SU-DHL-6 (cell line): ENCODE measurements around the gene NAGPA.

Experiments used
- H2AFZ ChIP-seq: fragments of 200-600 bp; sonication (generic); 2 replicates; pipeline ENCODE4 v1.6.1; 2014; ENCODE audit warnings: low read depth, mild to moderate bottlenecking, moderate library complexity, mixed read lengths, antibody characterized with exemption, low read length; ENCODE audit not compliant: severe bottlenecking
- H3F3A ChIP-seq: fragments of 200-600 bp; shearing (Covaris generic); 2 replicates; pipeline ENCODE4 v1.6.0; 2016; ENCODE audit warnings: antibody characterized with exemption, mild to moderate bottlenecking; ENCODE audit not compliant: insufficient read depth
- H3K27ac ChIP-seq: fragments of 200-600 bp; sonication (generic); 2 replicates; pipeline ENCODE4 v1.5.1; 2016; ENCODE audit warnings: low read depth, mild to moderate bottlenecking, low read length, moderate library complexity, mixed read lengths
- H3K27me3 ChIP-seq: fragments of 200-600 bp; sonication (generic), shearing (Covaris generic); 2 replicates; pipeline ENCODE4 v1.6.0; 2014; ENCODE audit warnings: mild to moderate bottlenecking, low read length
- H3K36me3 ChIP-seq: fragments of 200-600 bp; sonication (generic); 2 replicates; pipeline ENCODE4 v1.6.1; 2014; ENCODE audit warnings: mild to moderate bottlenecking, low read length, mixed read lengths
- H3K4me2 ChIP-seq: fragments of 300-600, 200-600 bp; shearing (Covaris generic), sonication (generic); 2 replicates; pipeline ENCODE4 v1.6.0; 2014; ENCODE audit warnings: low read length, low read depth, mild to moderate bottlenecking; ENCODE audit not compliant: poor library complexity, severe bottlenecking
- H3K4me3 ChIP-seq: fragments of 200-600 bp; sonication (generic); 2 replicates; pipeline ENCODE4 v1.5.1; 2014; ENCODE audit warnings: antibody characterized with exemption, low read length, mild to moderate bottlenecking, mixed read lengths; ENCODE audit not compliant: insufficient read depth, poor library complexity, severe bottlenecking
- H3K79me2 ChIP-seq: fragments of 200-600 bp; sonication (generic); 2 replicates; pipeline ENCODE4 v1.6.1; 2014; ENCODE audit warnings: mild to moderate bottlenecking, low read length, moderate library complexity; ENCODE audit not compliant: insufficient read depth
- H3K9ac ChIP-seq: fragments of 200-600 bp; sonication (generic); 2 replicates; pipeline ENCODE4 v1.7.0; 2014; ENCODE audit warnings: mild to moderate bottlenecking, low read length
- H3K9me2 ChIP-seq: fragments of 200-600 bp; sonication (generic); replicated peaks from 2 replicates; pipeline ENCODE4 v1.6.1; 2014; ENCODE audit warnings: low read length; ENCODE audit not compliant: insufficient read depth
- H3K9me3 ChIP-seq: fragments of 200-600 bp; sonication (generic); 2 replicates; pipeline ENCODE4 v1.6.1; 2014; ENCODE audit warnings: low read length, mixed read lengths; ENCODE audit not compliant: insufficient read depth
- H4K20me1 ChIP-seq: fragments of 200-600 bp; sonication (generic); 2 replicates; pipeline ENCODE4 v1.6.1; 2014; ENCODE audit warnings: low read depth, mild to moderate bottlenecking, antibody characterized with exemption, low read length, moderate library complexity, mixed read lengths
- CTCF ChIP-seq: fragments of 200-600 bp; sonication (generic); IDR thresholded peaks from one replicate; pipeline ENCODE4 v1.5.1; 2017; ENCODE audit warnings: antibody characterized with exemption, mild to moderate bottlenecking, low read length, moderate library complexity; ENCODE audit not compliant: insufficient read depth, poor library complexity, severe bottlenecking
- EZH2phosphoT487 ChIP-seq: fragments of 200-600 bp; sonication (generic), shearing (Covaris generic); conservative IDR thresholded peaks from 2 replicates; pipeline ENCODE4 v1.6.1; 2018; ENCODE audit warnings: mild to moderate bottlenecking, antibody characterized with exemption, low read length, moderate library complexity, mixed read lengths

NAGPA gene

GRCh38 chr16:5072334-5073278 is 38.9 kb upstream of the NAGPA start:
- H3K36me3 ChIP-seq = no peaks in the 10 kb centered on the region; the same call in 1 of the 2 replicates
- H3K27ac ChIP-seq = peak overlapping the region; percentile 63
- H3K79me2 ChIP-seq = peaks cover 19% of the 10 kb centered on the region; the same call in 1 of the 2 replicates
- H3K27me3 ChIP-seq = no peaks in the 10 kb centered on the region
- peak overlapping the region; percentile 70 for H3K4me3 ChIP-seq
- no peaks in the 10 kb centered on the region for H3K9me2 ChIP-seq
- H3K9me3 ChIP-seq = no peaks in the 10 kb centered on the region
- H3K9ac ChIP-seq = peak overlapping the region; percentile 75
- H3F3A ChIP-seq = no peaks in the 10 kb centered on the region
- peak overlapping the region; percentile 88 for H3K4me2 ChIP-seq
- H4K20me1 ChIP-seq = no peaks in the 10 kb centered on the region
- H2AFZ ChIP-seq = peak overlapping the region; percentile 99
- TF ChIP-seq EZH2phosphoT487 (no peak), CTCF (no peak)

GRCh38 chr16:5071681-5072333 is 38.1 kb upstream of the NAGPA start, which contains the start of gene ALG1:
Gene ALG1, plus strand, starts transcription at chr16:5071843. Its CDS starts 7 bp downstream, at chr16:5071850.
- H3K9me2 ChIP-seq = no peaks in the 10 kb centered on the region
- H3K79me2 ChIP-seq = peaks cover 19% of the 10 kb centered on the region; the same call in 1 of the 2 replicates
- H3K27me3 ChIP-seq = no peaks in the 10 kb centered on the region
- peak within 1 kb of the TSS; percentile 88 for H3K4me2 ChIP-seq
- peak within 1 kb of the TSS; percentile 99 for H2AFZ ChIP-seq
- peak within 1 kb of the TSS; percentile 75 for H3K9ac ChIP-seq
- H3K9me3 ChIP-seq = no peaks in the 10 kb centered on the region
- TF ChIP-seq EZH2phosphoT487 (no peak), CTCF (no peak)
- peak within 1 kb of the TSS; percentile 63 for H3K27ac ChIP-seq
- no peaks in the 10 kb centered on the region for H3F3A ChIP-seq
- H3K36me3 ChIP-seq = no peaks in the 10 kb centered on the region; the same call in 1 of the 2 replicates
- H4K20me1 ChIP-seq = no peaks in the 10 kb centered on the region
- peak within 1 kb of the TSS; percentile 70 for H3K4me3 ChIP-seq

DNA sequence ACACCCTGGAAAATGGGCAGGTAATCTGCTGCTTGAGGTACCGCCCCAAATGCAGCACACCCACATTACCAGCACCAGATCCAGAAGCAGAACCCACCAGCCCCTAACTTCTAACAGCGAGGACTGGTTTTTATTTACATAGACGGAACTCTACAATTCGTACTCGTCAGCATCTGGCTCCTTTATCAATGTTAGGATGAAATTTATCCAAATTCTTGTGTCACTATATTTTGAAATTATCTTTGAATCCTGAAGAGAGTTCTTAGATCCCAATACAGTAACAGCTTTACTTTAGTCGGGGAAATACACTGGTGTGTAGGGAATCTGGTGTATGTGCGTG is 37.6 kb upstream of the NAGPA start:
- H3K27ac ChIP-seq = peak overlapping the region; percentile 63
- no peak for TF ChIP-seq CTCF
- no peak for TF ChIP-seq EZH2phosphoT487
- H2AFZ ChIP-seq = peak overlapping the region; percentile 99
- peak overlapping the region; percentile 70 for H3K4me3 ChIP-seq
- H3F3A ChIP-seq = no peaks in the 10 kb centered on the region
- no peaks in the 10 kb centered on the region for H3K9me3 ChIP-seq
- H4K20me1 ChIP-seq = no peaks in the 10 kb centered on the region
- no peaks in the 10 kb centered on the region; the same call in 1 of the 2 replicates for H3K36me3 ChIP-seq
- H3K9me2 ChIP-seq = no peaks in the 10 kb centered on the region
- H3K79me2 ChIP-seq = peaks cover 19% of the 10 kb centered on the region; the same call in 1 of the 2 replicates
- H3K4me2 ChIP-seq = peak overlapping the region; percentile 88
- H3K27me3 ChIP-seq = no peaks in the 10 kb centered on the region
- H3K9ac ChIP-seq = peak overlapping the region; percentile 75
